NOMO-1 treated with dmso at 0.1 percent for 144 hours (cell line): ENCODE results near the gene FOXI1.

Experiments used
- DNase-seq: peaks from one replicate; lab custom pipeline; 2025; ENCODE audit not compliant: unreplicated experiment; lab: John Stamatoyannopoulos, UW

Gene FOXI1

GRCh38 chr5:170105642-170106611, at the start of gene FOXI1:
Gene FOXI1, plus strand, starts transcription at chr5:170105897. Its CDS starts 61 bp downstream, at chr5:170105958.
- DNase-seq, result no peak

DNA sequence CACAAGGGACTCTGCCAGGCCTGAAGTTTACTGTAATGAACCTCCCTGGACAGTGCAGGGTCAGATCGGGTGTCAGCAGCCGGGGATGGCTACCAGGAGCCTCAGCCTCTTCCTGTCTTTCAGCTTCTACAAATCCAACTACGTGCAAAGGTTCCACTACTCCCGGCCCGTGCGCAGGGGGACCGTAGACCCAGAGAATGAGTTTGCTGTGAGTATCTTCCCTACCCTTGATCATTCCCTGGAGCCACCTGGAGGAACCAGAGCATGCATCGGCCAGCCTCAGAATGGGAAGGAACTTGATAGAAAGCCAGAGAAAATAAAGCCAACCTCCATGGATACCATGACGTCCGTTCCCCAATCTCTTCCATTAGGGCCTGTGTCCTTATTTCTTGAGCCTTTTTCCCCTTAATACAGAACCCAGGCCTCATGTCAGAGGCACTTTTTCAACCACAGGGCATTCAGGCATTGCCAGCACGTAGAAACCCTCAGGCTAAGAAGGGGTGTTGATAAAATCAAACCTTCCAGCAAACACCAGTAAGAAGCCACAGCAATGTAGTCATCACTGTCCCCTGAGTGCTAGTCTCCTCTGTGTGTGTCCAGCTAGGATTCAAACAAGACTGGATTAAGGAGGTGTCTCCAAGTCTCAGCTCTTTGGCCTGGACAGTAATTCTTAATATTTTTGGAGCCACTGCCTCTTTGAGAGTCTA, 49.0 kb upstream of the FOXI1 start:
- DNase-seq, result no peak

DNA sequence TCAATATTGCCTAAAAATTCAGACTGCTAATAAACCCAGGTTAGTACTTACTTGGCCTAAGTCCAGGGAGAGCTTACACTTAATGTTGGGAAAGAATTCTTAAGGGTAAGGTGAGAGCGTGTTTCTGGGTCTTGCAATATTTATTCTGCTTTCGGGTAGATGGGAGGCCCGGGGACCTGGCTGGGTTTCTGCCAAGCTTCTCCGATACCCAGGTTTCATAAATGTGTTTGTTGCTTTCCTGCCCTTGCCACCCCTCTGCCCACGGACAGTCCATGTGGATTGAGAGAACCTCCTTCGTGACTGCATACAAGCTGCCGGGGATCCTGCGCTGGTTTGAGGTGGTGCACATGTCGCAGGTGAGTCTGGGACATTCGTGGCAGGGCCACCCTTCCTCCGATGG, 48.4 kb upstream of the FOXI1 start:
- no peak for DNase-seq

DNA sequence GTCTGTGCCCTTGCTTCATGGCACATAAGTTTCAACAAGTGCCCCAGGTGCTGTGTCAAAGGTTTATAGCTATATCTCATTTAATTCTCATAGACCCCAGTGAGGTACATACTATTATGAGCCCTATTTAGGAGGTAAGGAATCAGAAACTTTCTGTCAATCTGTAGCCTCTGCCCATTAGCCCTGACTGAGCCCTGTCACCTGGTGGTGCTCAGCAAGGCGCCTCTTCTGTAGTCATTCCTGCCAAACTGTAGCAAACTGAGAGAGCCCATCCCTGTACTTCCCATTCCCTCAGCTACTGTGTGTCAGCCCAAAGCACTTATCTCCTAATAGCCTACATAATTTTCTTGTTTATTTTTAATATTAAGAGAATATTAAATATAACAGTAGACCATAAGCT, 46.5 kb upstream of the FOXI1 start:
- no peak for DNase-seq

DNA sequence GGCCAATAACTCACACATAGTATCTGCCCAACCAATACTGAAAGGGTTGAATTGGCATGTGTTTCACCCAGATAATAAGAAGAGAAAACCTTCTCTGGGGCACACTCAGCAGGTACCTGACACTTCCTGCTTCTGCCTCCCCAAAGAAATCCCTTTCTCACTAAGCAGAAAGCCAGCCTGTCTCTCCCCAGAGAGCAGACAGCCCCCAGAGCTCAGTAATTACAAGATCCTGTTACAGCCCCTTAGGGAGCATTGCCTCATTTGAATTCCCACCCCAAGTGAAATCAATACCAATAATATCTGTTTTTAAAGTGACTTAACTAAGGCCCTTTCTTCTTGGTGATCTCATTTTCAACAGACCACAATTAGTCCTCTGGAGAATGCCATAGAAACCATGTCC, 38.5 kb upstream of the FOXI1 start:
- DNase-seq, result no peak

- DNase-seq, result no peak
These were observed 38.0 kb upstream of the FOXI1 start for GRCh38 chr5:170067574-170068170.

GRCh38 chr5:170069512-170069911, 36.2 kb upstream of the FOXI1 start:
- no peak for DNase-seq

GRCh38 chr5:170070556-170071412, 34.9 kb upstream of the FOXI1 start:
- DNase-seq, result no peak

DNA sequence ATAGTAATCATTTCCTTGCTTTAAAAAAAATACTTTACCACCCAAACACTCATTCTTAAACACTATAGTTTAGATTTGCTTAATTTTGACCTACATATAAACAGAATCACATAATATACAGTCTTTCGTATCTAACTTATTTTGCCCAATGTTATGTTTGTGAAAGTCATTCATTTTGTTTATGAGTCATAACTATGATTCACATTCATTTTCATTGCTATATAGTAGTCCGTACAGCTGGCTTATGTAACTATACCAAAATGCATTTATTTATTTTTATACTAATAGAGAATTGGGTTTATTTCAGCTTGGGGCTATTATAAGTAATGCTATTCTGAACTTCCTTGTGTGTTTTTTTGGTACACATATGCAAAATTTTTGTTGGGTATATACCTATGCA, 33.9 kb upstream of the FOXI1 start:
- DNase-seq, result no peak

DNA sequence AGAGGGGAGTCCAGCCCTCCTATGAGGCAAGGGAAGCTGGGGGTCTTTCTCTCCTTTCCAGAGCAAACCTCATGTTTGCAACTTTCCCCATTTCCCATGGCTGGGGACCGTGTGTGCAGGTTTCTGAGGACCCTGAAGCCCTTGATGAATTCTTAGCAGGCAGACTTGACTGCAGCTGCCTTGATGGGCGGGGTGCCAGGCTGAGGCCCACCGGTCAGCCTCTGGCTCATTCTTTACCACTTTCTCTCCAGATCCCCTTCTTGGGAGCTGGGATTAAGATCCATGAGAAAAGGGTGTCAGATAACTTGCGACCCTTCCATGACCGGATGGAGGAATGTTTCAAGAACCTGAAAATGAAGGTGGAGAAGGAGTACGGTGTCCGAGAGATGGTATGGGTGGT, 30.0 kb upstream of the FOXI1 start:
- DNase-seq, result no peak

- DNase-seq, result no peak
These were observed 29.5 kb upstream of the FOXI1 start for GRCh38 chr5:170076211-170076610.

- DNase-seq, result no peak
These were observed 29.0 kb upstream of the FOXI1 start for GRCh38 chr5:170076739-170077138.

- DNase-seq, result no peak
These were observed 28.2 kb upstream of the FOXI1 start for GRCh38 chr5:170077526-170077925.

DNA sequence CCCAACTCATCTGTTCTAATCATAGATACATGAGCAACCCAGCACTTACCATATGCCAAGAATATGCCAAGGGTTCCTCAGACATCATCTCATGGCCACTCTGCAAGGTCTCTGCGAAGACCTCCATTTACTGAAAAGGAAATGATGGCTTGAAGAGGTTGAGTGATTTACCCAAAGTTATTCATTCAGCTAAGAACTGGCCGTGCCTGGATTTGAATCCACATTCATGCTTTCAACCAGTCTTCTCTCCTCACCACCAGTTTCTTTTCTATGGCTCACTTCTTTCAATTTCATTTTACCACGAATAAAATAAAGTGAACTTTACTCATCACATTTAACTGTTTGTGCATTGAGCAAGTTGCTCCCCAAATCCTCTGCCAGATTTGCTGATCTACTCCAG, 27.2 kb upstream of the FOXI1 start:
- no peak for DNase-seq

- no peak for DNase-seq
These were observed 26.8 kb upstream of the FOXI1 start for GRCh38 chr5:170078931-170079330.

- DNase-seq, result no peak
These were observed 25.5 kb upstream of the FOXI1 start for GRCh38 chr5:170080217-170080616.

DNA sequence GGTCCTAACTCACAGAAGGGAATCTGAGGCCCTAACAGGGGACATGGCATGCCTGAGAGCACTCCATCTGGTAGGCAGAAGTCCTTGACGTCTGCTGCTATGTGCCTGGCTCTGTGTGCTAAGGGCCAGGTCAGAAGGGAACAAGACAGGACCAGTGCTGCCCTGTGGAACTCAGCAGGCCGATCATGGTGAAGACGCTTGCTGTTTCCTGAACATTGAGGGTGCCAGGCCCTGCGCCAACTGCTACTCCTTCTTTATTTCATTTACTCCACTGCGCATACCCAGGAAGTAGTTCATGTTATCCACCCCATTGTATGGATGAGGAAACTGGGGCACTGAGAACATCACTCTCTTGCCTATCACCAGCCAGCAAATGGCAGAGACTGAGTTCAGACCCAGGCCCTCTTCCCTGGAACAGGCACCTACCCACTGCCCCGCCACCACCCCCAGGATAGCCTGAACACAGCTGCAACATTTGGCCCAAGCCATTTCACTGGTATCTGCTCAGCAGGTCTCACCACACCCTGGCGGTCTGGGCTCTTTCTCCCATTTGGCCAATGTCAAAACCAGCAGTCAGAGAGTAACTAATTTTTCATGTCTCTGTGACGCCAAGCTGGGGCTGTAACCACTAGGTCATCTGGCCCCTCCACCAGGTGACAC, 24.8 kb upstream of the FOXI1 start:
- no peak for DNase-seq

DNA sequence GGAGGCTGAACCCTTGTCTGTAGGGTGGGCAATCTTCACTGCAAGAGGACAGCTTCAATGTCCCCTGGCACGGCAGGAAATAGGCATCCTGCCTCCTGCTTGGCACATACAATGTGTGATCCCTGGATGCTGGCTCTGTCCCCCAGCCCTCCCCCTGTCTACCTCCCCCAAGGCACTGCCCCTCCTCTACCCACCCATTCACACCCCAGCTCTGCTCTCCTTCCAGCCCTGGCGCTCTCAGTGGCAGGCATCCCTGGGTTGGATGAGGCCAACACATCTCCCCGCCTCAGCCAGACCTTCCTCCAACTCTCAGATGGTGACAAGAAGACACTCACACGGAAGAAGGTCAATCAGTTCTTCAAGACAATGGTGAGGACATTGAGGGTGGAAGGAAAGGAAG, 24.1 kb upstream of the FOXI1 start:
- no peak for DNase-seq

- no peak for DNase-seq
These were observed 23.0 kb upstream of the FOXI1 start for GRCh38 chr5:170082701-170083100.

GRCh38 chr5:170087168-170087817, 18.4 kb upstream of the FOXI1 start:
- DNase-seq, result no peak
